Mesenchymal stem cell (in vitro differentiated cells and primary cell): ENCODE measurements around the gene SLC29A2. TPM values are rescaled to one million over a fixed set of nuclear protein-coding genes. Genes with fewer than 3 reads are reported as not detected.

Source experiments
- DNase-seq: peaks from one replicate; pipeline ENCODE4 v3.0.0-alpha.2; 2013
- H2AFZ ChIP-seq: one replicate; pipeline ENCODE4 v1.6.1; 2013; ENCODE audit warnings: low read depth, mild to moderate bottlenecking, control low read depth, inconsistent platforms, low read length, moderate library complexity
- H2AK5ac ChIP-seq: 2 replicates; pipeline ENCODE4 v1.6.1; 2013; ENCODE audit warnings: low read length, moderate library complexity, mild to moderate bottlenecking, inconsistent platforms; ENCODE audit not compliant: severe bottlenecking
- H2BK120ac ChIP-seq: one replicate; pipeline ENCODE4 v1.6.1; 2013; ENCODE audit warnings: low read depth, mild to moderate bottlenecking, inconsistent platforms, low read length, moderate library complexity
- H2BK12ac ChIP-seq, 2 experiments: one replicate each; pipeline ENCODE4 v1.6.1; 2013; ENCODE audit warnings: inconsistent platforms in 2 of 2, low read length in 2 of 2, mild to moderate bottlenecking in 2 of 2, moderate library complexity in 2 of 2, control low read depth in 1 of 2
- H2BK15ac ChIP-seq: one replicate; pipeline ENCODE4 v1.6.1; 2013; ENCODE audit warnings: mild to moderate bottlenecking, low read depth, inconsistent platforms; ENCODE audit not compliant: poor library complexity, severe bottlenecking
- H2BK5ac ChIP-seq: 2 replicates; pipeline ENCODE4 v1.6.1; 2013; ENCODE audit warnings: low read depth, mild to moderate bottlenecking, low read length, control low read depth, inconsistent platforms; ENCODE audit not compliant: poor library complexity, severe bottlenecking
- H3K14ac ChIP-seq, 2 experiments: one replicate each; pipeline ENCODE4 v1.6.1; 2013; ENCODE audit warnings: inconsistent platforms in 2 of 2, low read length in 2 of 2, control low read depth in 1 of 2, mild to moderate bottlenecking in 1 of 2, moderate library complexity in 1 of 2
- H3K18ac ChIP-seq, 2 experiments: one replicate each; pipeline ENCODE4 v1.6.1; 2013; ENCODE audit warnings: inconsistent platforms in 2 of 2, low read length in 2 of 2, control low read depth in 1 of 2, low read depth in 1 of 2, mild to moderate bottlenecking in 1 of 2
- H3K23ac ChIP-seq, 2 experiments: one replicate each; pipeline ENCODE4 v1.6.1; 2013; ENCODE audit warnings: inconsistent platforms in 2 of 2, low read length in 2 of 2, mild to moderate bottlenecking in 2 of 2, moderate library complexity in 2 of 2, control low read depth in 1 of 2
- H3K27ac ChIP-seq: 2 replicates; pipeline ENCODE4 v1.5.1; 2013; ENCODE audit warnings: mild to moderate bottlenecking, moderate library complexity, low read length, control low read depth, inconsistent platforms; ENCODE audit not compliant: poor library complexity, severe bottlenecking
- H3K27me3 ChIP-seq, 2 experiments: 2 replicates each; pipeline versions ENCODE4 v1.6.1 to v1.7.0; 2013; ENCODE audit warnings: low read length in 2 of 2, mild to moderate bottlenecking in 2 of 2, moderate library complexity in 2 of 2, control low read depth in 1 of 2, inconsistent platforms in 1 of 2; ENCODE audit not compliant: control insufficient read depth in 1 of 2, insufficient read depth in 1 of 2
- H3K36me3 ChIP-seq, 2 experiments: 2 replicates each; pipeline versions ENCODE4 v1.6.1 to v1.7.0; 2013; ENCODE audit warnings: low read length in 2 of 2, control low read depth in 1 of 2, inconsistent platforms in 1 of 2, low read depth in 1 of 2, mild to moderate bottlenecking in 1 of 2; ENCODE audit not compliant: insufficient read depth in 2 of 2, control insufficient read depth in 1 of 2
- H3K4ac ChIP-seq, 2 experiments: one replicate each; pipeline ENCODE4 v1.6.1; 2013; ENCODE audit warnings: inconsistent platforms in 2 of 2, low read length in 2 of 2, mild to moderate bottlenecking in 2 of 2, moderate library complexity in 2 of 2, control low read depth in 1 of 2, low read depth in 1 of 2
- H3K4me1 ChIP-seq: 2 replicates; pipeline ENCODE4 v1.6.1; 2013; ENCODE audit warnings: low read depth, low read length, control low read depth; ENCODE audit not compliant: control insufficient read depth, insufficient read depth
- H3K4me2 ChIP-seq: 2 replicates; pipeline ENCODE4 v1.6.1; 2013; ENCODE audit warnings: low read length, mild to moderate bottlenecking, inconsistent platforms; ENCODE audit not compliant: poor library complexity, severe bottlenecking
- H3K4me3 ChIP-seq, 2 experiments: 2 replicates each; pipeline versions ENCODE4 v1.5.1 to v1.7.0; 2013; ENCODE audit warnings: low read length in 2 of 2, mild to moderate bottlenecking in 2 of 2, control low read depth in 1 of 2, low read depth in 1 of 2; ENCODE audit not compliant: insufficient read depth in 1 of 2
- H3K79me1 ChIP-seq: replicated peaks from 2 replicates; pipeline ENCODE4 v1.6.1; 2013; ENCODE audit warnings: mild to moderate bottlenecking, control low read depth, low read length, inconsistent platforms; ENCODE audit not compliant: poor library complexity, severe bottlenecking
- H3K9ac ChIP-seq: 2 replicates; pipeline ENCODE4 v1.7.0; 2013; ENCODE audit warnings: mild to moderate bottlenecking, low read length, moderate library complexity
- H3K9me3 ChIP-seq: 2 replicates; pipeline ENCODE4 v1.7.0; 2013; ENCODE audit warnings: mild to moderate bottlenecking, low read length; ENCODE audit not compliant: control insufficient read depth
- H4K8ac ChIP-seq: one replicate; pipeline ENCODE4 v1.6.1; 2013; ENCODE audit warnings: inconsistent platforms, mild to moderate bottlenecking, low read length, moderate library complexity
- H4K91ac ChIP-seq: one replicate; pipeline ENCODE4 v1.6.1; 2013; ENCODE audit warnings: mild to moderate bottlenecking, low read length, inconsistent platforms
- WGBS: methylation state at CpG from one replicate; pipeline ENCODE4 v1.1.7; 2013; ENCODE audit warnings: mixed read lengths; 5-methylcytosine and 5-hydroxymethylcytosine counted together
- polyA plus RNA-seq, 2 experiments: library from polyadenylated mRNA; stranded (reverse); fragments of 200-250 nt; gene quantifications; one replicate each; pipeline ENCODE4 v1.2.3, GENCODE V29; 2013

SLC29A2 gene
- 14.6 TPM for polyA plus RNA-seq (2013, experiment 1 of 2)
- 14.5 TPM for polyA plus RNA-seq (2013, experiment 2 of 2)

GRCh38 chr11:66371627-66372415 is at the start of gene SLC29A2:
Gene SLC29A2 (minus strand): TSS chr11:66371760. CDS start chr11:66371591, 169 bp downstream.
- Histone ChIP-seq H3K27ac (no peak within 1 kb of the TSS), H2AK5ac (peak within 1 kb of the TSS; percentile 67), H3K79me1 (peaks cover 5% of the 10 kb centered on the region), H4K8ac (peak within 1 kb of the TSS; percentile 53), H4K91ac (no peak within 1 kb of the TSS), H3K14ac (peak within 1 kb of the TSS in 1 of 2 experiments; percentile 64), H3K36me3 (peaks cover 0 to 22% of the 10 kb centered on the region in 2 experiments), H2BK12ac (peak within 1 kb of the TSS in 1 of 2 experiments; percentile 67), H2BK120ac (peak within 1 kb of the TSS; percentile 27), H3K18ac (peak within 1 kb of the TSS; percentile 19 to 93), H3K27me3 (peaks cover 0 to 33% of the 10 kb centered on the region in 2 experiments), H3K23ac (peak within 1 kb of the TSS in 1 of 2 experiments; percentile 77), H3K4ac (peak within 1 kb of the TSS in 1 of 2 experiments; percentile 73), H3K9ac (peak within 1 kb of the TSS; percentile 56), H2AFZ (peak within 1 kb of the TSS; percentile 95), H3K4me3 (peak within 1 kb of the TSS; percentile 74 to 85), H2BK15ac (peak within 1 kb of the TSS; percentile 46), H3K9me3 (no peaks in the 10 kb centered on the region), H2BK5ac (no peak within 1 kb of the TSS), H3K4me1 (peaks cover 30% of the 10 kb centered on the region), H3K4me2 (peak within 1 kb of the TSS; percentile 97)
- WGBS = 1% methylated on average over 33 of the region's 72 CpGs
- peak; percentile 51 for DNase-seq

DNA sequence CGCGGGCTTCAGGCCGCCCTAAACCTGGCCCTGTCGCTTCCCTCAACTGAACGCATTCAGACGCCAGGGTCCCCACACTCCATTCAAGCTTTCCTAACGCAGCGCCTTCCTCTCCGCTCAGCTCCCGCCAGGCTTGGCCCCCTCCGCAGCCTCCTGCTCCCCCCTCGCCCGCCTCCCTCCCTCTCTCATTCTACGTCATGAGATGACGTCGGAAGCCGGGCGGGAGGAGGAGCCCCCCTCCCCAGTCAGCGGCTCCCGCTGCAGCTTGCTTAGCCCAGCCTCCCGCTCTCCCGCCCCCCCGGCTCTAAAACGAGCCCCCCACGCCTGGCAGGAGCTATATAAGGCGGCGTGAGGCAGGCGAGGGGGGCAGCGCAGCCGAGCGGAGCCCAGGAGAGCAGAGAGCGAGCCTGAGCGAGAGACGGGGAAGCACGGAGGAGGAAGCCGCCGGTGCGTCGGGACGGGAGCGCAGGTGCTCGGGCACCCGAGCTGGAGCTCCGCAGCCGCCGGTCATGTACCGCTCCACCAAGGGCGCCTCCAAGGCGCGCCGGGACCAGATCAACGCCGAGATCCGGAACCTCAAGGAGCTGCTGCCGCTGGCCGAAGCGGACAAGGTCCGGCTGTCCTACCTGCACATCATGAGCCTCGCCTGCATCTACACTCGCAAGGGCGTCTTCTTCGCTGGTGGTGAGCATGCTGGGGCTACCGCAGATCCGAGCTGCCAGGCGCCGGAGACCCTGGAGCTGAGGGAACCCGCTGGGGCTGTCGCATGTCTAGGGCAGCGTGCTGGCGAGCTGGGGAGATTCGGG is 49.3 kb upstream of the SLC29A2 start, which contains the start of gene NPAS4:
TSS of gene NPAS4 (plus strand) at position 365 of the 806 bp plus-strand sequence. CDS start at position 510, 145 bp downstream.
- H2BK120ac ChIP-seq = no peak within 1 kb of the TSS
- H2BK5ac ChIP-seq = no peak within 1 kb of the TSS
- DNase-seq = no peak
- H3K36me3 ChIP-seq = no peaks in the 10 kb centered on the region
- H3K27ac ChIP-seq = no peak within 1 kb of the TSS
- H3K9ac ChIP-seq = no peak within 1 kb of the TSS
- H3K4me3 ChIP-seq = no peak within 1 kb of the TSS
- no peak within 1 kb of the TSS for H4K91ac ChIP-seq
- no peak within 1 kb of the TSS for H3K4me2 ChIP-seq
- no peak within 1 kb of the TSS for H4K8ac ChIP-seq
- H3K18ac ChIP-seq = no peak within 1 kb of the TSS
- H2AFZ ChIP-seq = no peak within 1 kb of the TSS
- H3K27me3 ChIP-seq = peaks cover 32 to 35% of the 10 kb centered on the region in 2 experiments
- H3K14ac ChIP-seq = no peak within 1 kb of the TSS
- H3K4ac ChIP-seq = no peak within 1 kb of the TSS
- H2BK12ac ChIP-seq = no peak within 1 kb of the TSS
- no peaks in the 10 kb centered on the region for H3K9me3 ChIP-seq
- 6% methylated on average over 61 of the region's 71 CpGs for WGBS
- no peak within 1 kb of the TSS for H2BK15ac ChIP-seq
- peaks cover 11% of the 10 kb centered on the region for H3K4me1 ChIP-seq
- H2AK5ac ChIP-seq = no peak within 1 kb of the TSS
- peak within 1 kb of the TSS in 1 of 2 experiments; percentile 81 for H3K23ac ChIP-seq
- H3K79me1 ChIP-seq = no peaks in the 10 kb centered on the region

DNA sequence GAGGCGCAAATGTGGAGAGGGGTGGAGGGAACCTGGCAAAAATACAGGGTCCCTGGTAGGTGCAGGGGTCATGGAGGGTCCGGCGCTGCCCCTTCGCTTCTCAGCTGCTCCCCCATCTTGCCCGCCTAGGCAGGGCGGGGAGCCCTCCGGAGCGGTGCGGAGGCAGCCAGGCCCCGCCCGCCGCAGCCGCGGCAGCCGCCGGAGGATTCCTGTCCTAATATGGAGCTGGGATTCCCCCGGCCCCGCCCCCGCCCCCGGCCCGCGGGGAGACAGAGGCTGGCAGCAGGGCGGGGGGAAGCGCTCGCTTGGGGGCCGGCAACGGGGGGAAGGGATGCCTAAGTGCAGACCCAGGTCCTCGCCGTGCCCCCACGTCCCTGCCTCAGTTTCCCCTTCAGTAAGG is 48.3 kb upstream of the SLC29A2 start:
- Histone ChIP-seq H3K36me3 (no peaks in the 10 kb centered on the region), H3K14ac (no peak overlapping the region), H3K27me3 (peaks cover 25 to 44% of the 10 kb centered on the region in 2 experiments), H2BK5ac (no peak overlapping the region), H2BK120ac (no peak overlapping the region), H3K4me3 (no peak overlapping the region), H4K8ac (no peak overlapping the region), H3K27ac (no peak overlapping the region), H3K18ac (no peak overlapping the region), H3K4me1 (peaks cover 11% of the 10 kb centered on the region), H2AFZ (no peak overlapping the region), H2BK15ac (no peak overlapping the region), H3K9me3 (no peaks in the 10 kb centered on the region), H3K4ac (no peak overlapping the region), H4K91ac (no peak overlapping the region), H3K9ac (no peak overlapping the region), H3K4me2 (no peak overlapping the region), H3K79me1 (no peaks in the 10 kb centered on the region), H3K23ac (no peak overlapping the region), H2AK5ac (no peak overlapping the region), H2BK12ac (no peak overlapping the region)
- no peak for DNase-seq
- WGBS = under 1% methylated on average over 23 of the region's 30 CpGs

DNA sequence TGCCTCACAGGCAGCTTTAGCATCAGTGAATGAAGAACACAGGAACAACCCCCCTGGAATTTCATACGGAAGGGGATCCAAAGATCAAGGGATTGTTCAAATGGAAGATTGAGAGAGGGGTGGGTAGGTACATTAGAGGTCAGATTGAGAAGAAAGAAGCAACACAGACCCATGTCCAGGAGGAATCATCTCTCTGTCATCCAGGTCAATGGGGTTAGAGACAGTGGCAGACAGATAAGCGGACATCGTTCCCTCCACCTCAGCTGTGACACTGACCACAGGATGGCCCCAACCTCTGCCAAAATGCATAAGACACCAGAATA is 47.4 kb upstream of the SLC29A2 start:
- 65% methylated on average over 3 of the region's 3 CpGs for WGBS
- no peak overlapping the region for H4K91ac ChIP-seq
- no peak for DNase-seq

More for the DNA sequence above, 47.4 kb upstream of the SLC29A2 start:
- Histone ChIP-seq H2AK5ac (no peak overlapping the region), H3K9ac (no peak overlapping the region), H2BK5ac (no peak overlapping the region), H2BK15ac (no peak overlapping the region), H3K79me1 (no peaks in the 10 kb centered on the region), H3K4me2 (no peak overlapping the region), H4K8ac (no peak overlapping the region), H3K4ac (no peak overlapping the region), H3K36me3 (no peaks in the 10 kb centered on the region), H3K18ac (no peak overlapping the region), H3K27me3 (peaks cover 28 to 52% of the 10 kb centered on the region in 2 experiments), H3K27ac (no peak overlapping the region), H3K9me3 (no peaks in the 10 kb centered on the region), H2AFZ (no peak overlapping the region), H3K4me1 (peaks cover 11% of the 10 kb centered on the region), H3K14ac (no peak overlapping the region), H3K4me3 (peak overlapping the region in 1 of 2 experiments; percentile 41), H3K23ac (no peak overlapping the region), H2BK12ac (no peak overlapping the region), H2BK120ac (no peak overlapping the region)
